ENCODE data around the gene CS. TPM values are rescaled to one million over a fixed set of nuclear protein-coding genes. Genes with fewer than 3 reads are reported as not detected.
A peak's percentile ranks its signal among the peaks of the same experiment; 100 is the strongest.

CS gene
- polyA plus RNA-seq, 3 donors = 55.7 to 156 (median 86.1) TPM

- no peak overlapping the region for H3K4me3 ChIP-seq (replicated peaks in 1 of 3; ENCODE audit: low read depth in 2 of 3, low read length in 3 of 3)
- no peak for DNase-seq
- H3K4me1 Mint-ChIP-seq = no peaks in the 10 kb centered on the region
- H3K4me1 ChIP-seq (ENCODE audit: control insufficient read depth in 1 of 2, insufficient read depth in 2 of 2, low read length in 2 of 2) = no peaks in the 10 kb centered on the region
- no peak for TF ChIP-seq CTCF (IDR thresholded peaks at IDR 0.05)
- no peaks in the 10 kb centered on the region for H3K27me3 ChIP-seq (ENCODE audit: control insufficient read depth in 2 of 2, insufficient read depth in 2 of 2, low read length in 2 of 2)
- H3K27me3 Mint-ChIP-seq (ENCODE audit: low read depth in 3 of 3) = peaks cover 0 to 2% (median 0%) of the 10 kb centered on the region in 3 donors
- no peak overlapping the region for H3K9ac ChIP-seq (ENCODE audit: insufficient read depth, low read length, poor library complexity, severe bottlenecking)
- H3K4me2 ChIP-seq (replicated peaks; ENCODE audit: extremely low read depth, low read length, poor library complexity, severe bottlenecking) = no peak overlapping the region
- no peak overlapping the region for H2AFZ ChIP-seq (ENCODE audit: insufficient read depth, low read depth, low read length, poor library complexity, severe bottlenecking)
- no peaks in the 10 kb centered on the region for H4K20me1 ChIP-seq (ENCODE audit: insufficient read depth, low read length)
- peaks cover 66 to 95% of the 10 kb centered on the region in 2 donors for H3K36me3 Mint-ChIP-seq
- peaks cover 78 to 97% of the 10 kb centered on the region in 2 donors for H3K36me3 ChIP-seq (replicated peaks in 1 of 2; ENCODE audit: control insufficient read depth in 1 of 2, insufficient read depth in 2 of 2, low read length in 2 of 2)
- H3K27ac Mint-ChIP-seq = peak overlapping the region in 1 of 7 donors; percentile 18
- no peak overlapping the region for H3K4me3 Mint-ChIP-seq
- peaks cover 0 to 4% (median 0%) of the 10 kb centered on the region in 7 donors for H3K9me3 Mint-ChIP-seq
- no peaks in the 10 kb centered on the region for H3K79me2 ChIP-seq (ENCODE audit: insufficient read depth, low read length)
- H3K27ac ChIP-seq (ENCODE audit: low read depth in 1 of 2, low read length in 2 of 2) = peak overlapping the region in 1 of 2 donors; percentile 2
- no peaks in the 10 kb centered on the region for H3K9me3 ChIP-seq (replicated peaks in 1 of 2; ENCODE audit: control insufficient read depth in 1 of 2, insufficient read depth in 1 of 2, low read length in 2 of 2)
- intact Hi-C loops (cut with micrococcal nuclease) = no loop called here
Observed at GRCh38 chr12:56280849-56281248, 19.3 kb downstream of the CS start.

GRCh38 chr12:56278905-56279304 is 21.2 kb downstream of the CS start:
- no peaks in the 10 kb centered on the region for H3K4me1 Mint-ChIP-seq
- Histone ChIP-seq H3K36me3 (replicated peaks in 1 of 2; ENCODE audit: control insufficient read depth in 1 of 2, insufficient read depth in 2 of 2, low read length in 2 of 2) (peaks cover 83 to 97% of the 10 kb centered on the region in 2 donors), H3K27me3 (ENCODE audit: control insufficient read depth in 2 of 2, insufficient read depth in 2 of 2, low read length in 2 of 2) (no peaks in the 10 kb centered on the region), H3K4me3 (replicated peaks in 1 of 3; ENCODE audit: low read depth in 2 of 3, low read length in 3 of 3) (no peak overlapping the region), H3K4me2 (replicated peaks; ENCODE audit: extremely low read depth, low read length, poor library complexity, severe bottlenecking) (no peak overlapping the region), H3K79me2 (ENCODE audit: insufficient read depth, low read length) (no peaks in the 10 kb centered on the region), H3K4me1 (ENCODE audit: control insufficient read depth in 1 of 2, insufficient read depth in 2 of 2, low read length in 2 of 2) (no peaks in the 10 kb centered on the region), H3K9ac (ENCODE audit: insufficient read depth, low read length, poor library complexity, severe bottlenecking) (no peak overlapping the region), H4K20me1 (ENCODE audit: insufficient read depth, low read length) (no peaks in the 10 kb centered on the region), H2AFZ (ENCODE audit: insufficient read depth, low read depth, low read length, poor library complexity, severe bottlenecking) (no peak overlapping the region), H3K27ac (ENCODE audit: low read depth in 1 of 2, low read length in 2 of 2) (no peak overlapping the region), H3K9me3 (replicated peaks in 1 of 2; ENCODE audit: control insufficient read depth in 1 of 2, insufficient read depth in 1 of 2, low read length in 2 of 2) (no peaks in the 10 kb centered on the region)
- no peak overlapping the region for H3K4me3 Mint-ChIP-seq
- no peak for DNase-seq
- TF ChIP-seq CTCF (IDR thresholded peaks at IDR 0.05) = no peak
- peaks cover 76 to 96% of the 10 kb centered on the region in 2 donors for H3K36me3 Mint-ChIP-seq
- no peak overlapping the region for H3K27ac Mint-ChIP-seq
- intact Hi-C loops (cut with micrococcal nuclease) = no loop called here
- peaks cover 0 to 4% (median 0%) of the 10 kb centered on the region in 3 donors for H3K27me3 Mint-ChIP-seq (ENCODE audit: low read depth in 3 of 3)
- peaks cover 0 to 4% (median 0%) of the 10 kb centered on the region in 7 donors for H3K9me3 Mint-ChIP-seq
- WGBS (ENCODE audit: insufficient coverage) = 100% methylated on average over 3 of the region's 3 CpGs

All from CD14-positive monocyte (primary cell).